ENCODE data around the gene SZT2.
"Not testable (repeated sequence)": the region's sequence is repeated elsewhere in the genome, so short reads cannot be mapped to it uniquely, and the experiment has no call there.

The SZT2 gene

DNA sequence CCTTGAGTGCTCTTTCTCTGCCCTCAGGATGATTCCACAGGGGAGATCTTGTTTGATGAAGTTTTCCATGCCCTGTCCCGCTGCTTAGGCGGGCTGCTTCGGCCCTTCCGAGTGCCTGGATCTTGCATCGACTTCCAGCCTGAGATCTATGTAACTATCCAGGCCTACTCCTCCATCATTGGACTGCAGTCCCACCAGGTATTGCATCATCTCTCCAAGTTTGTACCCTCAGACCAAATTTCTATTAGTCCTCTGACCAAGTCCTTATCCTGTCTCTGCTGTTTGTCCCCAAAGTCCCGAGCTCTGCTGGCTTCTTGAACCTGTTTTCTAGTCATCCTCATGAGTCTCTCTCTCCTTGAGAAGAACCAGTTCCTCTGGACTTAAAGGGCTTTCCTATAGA lies 14.7 kb downstream of the SZT2 start:
- intact Hi-C loops (cut with DNase I; ENCODE audit: low total_unique reads) = no loop called here
- Histone ChIP-seq H3K27me3 (no peaks in the 10 kb centered on the region), H3K9me3 (no peaks in the 10 kb centered on the region), H3K27ac (no peak overlapping the region), H3K4me1 (no peaks in the 10 kb centered on the region), H3K36me3 (peaks cover 54 to 62% (median 62%) of the 10 kb centered on the region in 3 donors), H3K4me3 (no peak overlapping the region)
- TF ChIP-seq, protein P1, sequence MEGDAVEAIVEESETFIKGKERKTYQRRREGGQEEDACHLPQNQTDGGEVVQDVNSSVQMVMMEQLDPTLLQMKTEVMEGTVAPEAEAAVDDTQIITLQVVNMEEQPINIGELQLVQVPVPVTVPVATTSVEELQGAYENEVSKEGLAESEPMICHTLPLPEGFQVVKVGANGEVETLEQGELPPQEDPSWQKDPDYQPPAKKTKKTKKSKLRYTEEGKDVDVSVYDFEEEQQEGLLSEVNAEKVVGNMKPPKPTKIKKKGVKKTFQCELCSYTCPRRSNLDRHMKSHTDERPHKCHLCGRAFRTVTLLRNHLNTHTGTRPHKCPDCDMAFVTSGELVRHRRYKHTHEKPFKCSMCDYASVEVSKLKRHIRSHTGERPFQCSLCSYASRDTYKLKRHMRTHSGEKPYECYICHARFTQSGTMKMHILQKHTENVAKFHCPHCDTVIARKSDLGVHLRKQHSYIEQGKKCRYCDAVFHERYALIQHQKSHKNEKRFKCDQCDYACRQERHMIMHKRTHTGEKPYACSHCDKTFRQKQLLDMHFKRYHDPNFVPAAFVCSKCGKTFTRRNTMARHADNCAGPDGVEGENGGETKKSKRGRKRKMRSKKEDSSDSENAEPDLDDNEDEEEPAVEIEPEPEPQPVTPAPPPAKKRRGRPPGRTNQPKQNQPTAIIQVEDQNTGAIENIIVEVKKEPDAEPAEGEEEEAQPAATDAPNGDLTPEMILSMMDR (IDR thresholded peaks at IDR 0.05) = no peak
- no peak for DNase-seq

DNA sequence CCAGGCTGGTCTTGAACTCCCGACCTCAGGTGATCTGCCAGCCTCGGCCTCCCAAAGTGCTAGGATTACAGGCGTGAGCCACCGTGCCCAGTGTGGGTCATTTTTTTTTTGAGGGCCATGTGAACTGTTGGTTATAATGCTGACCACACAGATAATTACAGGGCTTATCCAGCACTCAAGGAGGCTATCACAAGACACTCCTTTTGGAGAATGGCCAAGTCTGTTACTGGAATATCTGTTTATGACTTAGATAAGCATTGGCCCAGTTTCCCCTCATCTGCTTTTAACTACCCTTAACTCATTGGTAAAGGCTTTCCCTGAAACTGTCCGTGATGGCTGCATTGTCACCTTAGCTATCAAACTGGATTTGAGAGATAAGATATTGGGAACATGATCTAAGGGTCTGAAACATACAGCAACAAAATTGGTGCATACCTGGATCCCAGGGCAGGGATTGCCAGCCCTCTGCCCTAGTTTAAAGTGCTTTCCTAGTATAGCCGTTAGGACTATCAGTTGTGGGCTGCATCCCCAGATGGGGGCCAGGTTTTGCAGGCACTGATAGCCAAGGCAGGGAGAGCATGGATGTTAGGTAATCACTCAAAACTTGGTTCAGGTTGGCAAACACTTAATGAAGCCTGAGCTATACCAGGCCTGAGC lies 15.6 kb downstream of the SZT2 start:
- H3K4me3 ChIP-seq = no peak overlapping the region
- TF ChIP-seq, protein P1 (IDR thresholded peaks at IDR 0.05) = no peak
- intact Hi-C loops (cut with DNase I; ENCODE audit: low total_unique reads) = no loop called here
- DNase-seq = no peak
- H3K36me3 ChIP-seq = peaks cover 58 to 71% (median 69%) of the 10 kb centered on the region in 3 donors
- no peaks in the 10 kb centered on the region for H3K4me1 ChIP-seq
- no peak overlapping the region for H3K27ac ChIP-seq
- H3K27me3 ChIP-seq = no peaks in the 10 kb centered on the region
- no peaks in the 10 kb centered on the region for H3K9me3 ChIP-seq

DNA sequence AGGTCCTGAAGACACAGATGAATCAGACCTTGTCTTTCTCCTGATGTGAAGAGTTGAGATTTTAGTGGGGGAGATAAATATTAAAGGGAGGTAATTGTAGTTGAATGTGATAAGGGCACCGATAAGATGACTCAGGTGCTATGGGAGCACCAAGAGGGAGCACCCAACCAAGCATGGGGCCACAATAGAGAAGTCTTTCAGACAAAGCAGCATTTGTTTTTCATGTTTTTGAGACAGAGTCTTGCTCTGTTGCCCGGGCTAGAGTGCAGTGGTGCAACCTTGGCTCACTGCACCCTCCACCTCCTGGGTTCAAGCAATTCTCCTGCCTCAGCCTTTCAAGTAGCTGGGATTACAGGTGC lies 16.2 kb downstream of the SZT2 start:
- Histone ChIP-seq H3K27me3 (no peaks in the 10 kb centered on the region), H3K27ac (no peak overlapping the region), H3K9me3 (no peaks in the 10 kb centered on the region), H3K36me3 (peaks cover 58 to 73% (median 73%) of the 10 kb centered on the region in 3 donors), H3K4me1 (no peaks in the 10 kb centered on the region), H3K4me3 (no peak overlapping the region)
- DNase-seq = no peak
- intact Hi-C loops (cut with DNase I; ENCODE audit: low total_unique reads) = no loop called here
- TF ChIP-seq, protein P1 (IDR thresholded peaks at IDR 0.05) = no peak

DNA sequence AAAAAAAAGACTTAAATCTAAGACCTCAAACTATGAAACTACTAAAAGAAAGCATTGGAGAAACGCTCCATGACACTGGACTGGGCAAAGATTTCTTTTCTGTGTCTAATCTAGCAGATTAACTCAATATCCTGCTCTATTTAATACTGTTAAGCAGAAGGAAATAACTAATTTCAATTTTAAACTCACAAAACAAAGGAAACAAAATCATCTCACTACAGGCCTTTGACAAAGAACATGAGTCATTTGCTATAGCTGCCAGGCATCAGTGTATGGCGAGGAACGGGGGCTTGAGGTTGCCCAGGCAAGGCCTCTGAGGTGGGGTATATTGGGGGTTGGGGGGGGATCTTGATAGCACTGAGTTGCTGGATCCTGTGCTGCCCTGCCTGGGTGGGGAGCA lies 20.9 kb downstream of the SZT2 start:
- intact Hi-C loops (cut with DNase I; ENCODE audit: low total_unique reads) = no loop called here
- Histone ChIP-seq H3K4me1 (no peaks in the 10 kb centered on the region), H3K9me3 (no peaks in the 10 kb centered on the region), H3K27ac (no peak overlapping the region), H3K27me3 (no peaks in the 10 kb centered on the region), H3K4me3 (no peak overlapping the region), H3K36me3 (peaks cover 34 to 68% (median 60%) of the 10 kb centered on the region in 3 donors)
- DNase-seq = no peak
- TF ChIP-seq, protein P1 (IDR thresholded peaks at IDR 0.05) = no peak

DNA sequence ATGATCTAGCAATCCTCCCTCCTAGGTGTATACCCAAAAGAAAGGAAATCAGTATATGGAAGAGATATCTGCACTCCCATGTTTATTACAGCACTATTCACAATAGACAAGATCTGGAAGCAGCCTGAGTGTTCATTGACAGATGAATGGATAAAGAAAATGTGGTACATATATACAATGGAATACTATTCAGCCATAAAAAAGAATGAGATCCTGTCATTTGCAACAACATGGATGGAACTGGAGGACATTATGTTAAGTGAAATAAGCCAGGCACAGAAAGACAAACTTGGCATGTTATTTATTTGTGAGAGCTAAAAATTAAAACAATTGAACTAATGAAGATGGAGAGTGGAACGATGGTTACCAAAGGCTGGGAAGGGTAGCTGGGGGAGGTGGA lies 23.7 kb downstream of the SZT2 start:
- intact Hi-C loops (cut with DNase I; ENCODE audit: low total_unique reads); H3K27ac ChIP-seq: not testable (repeated sequence)
- peaks cover 39 to 70% (median 60%) of the 10 kb centered on the region in 3 donors for H3K36me3 ChIP-seq

DNA sequence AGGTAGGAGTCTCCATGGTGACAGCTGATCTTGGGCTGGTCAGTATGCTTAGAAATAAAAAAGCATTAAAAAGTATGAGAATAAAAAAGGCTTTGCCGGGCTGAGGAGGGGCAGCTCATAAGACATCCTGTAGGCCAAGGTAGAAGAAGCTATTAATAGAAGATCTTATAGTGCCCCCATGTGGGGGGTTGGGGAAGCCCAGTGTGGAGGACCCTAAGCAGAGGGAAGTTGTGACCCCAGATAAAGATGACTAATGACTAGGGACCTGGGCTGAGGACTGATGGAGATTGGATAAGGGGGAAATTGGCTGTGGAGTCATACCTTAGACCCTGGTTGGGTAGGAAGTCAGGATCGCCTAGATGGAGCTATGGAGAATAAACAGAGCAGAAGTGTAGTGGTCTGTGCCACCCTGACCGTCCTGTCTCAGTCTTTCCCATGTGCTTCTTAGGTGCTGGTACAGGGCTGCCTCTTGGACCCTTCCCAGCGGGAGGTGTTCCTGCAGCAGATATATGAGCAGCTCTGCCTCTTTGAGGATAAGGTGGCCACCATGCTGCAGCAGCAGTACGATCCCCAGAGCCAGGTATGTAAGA lies 25.0 kb downstream of the SZT2 start:
- peak in 1 of 2 donors; percentile 64 for DNase-seq
- H3K4me3 ChIP-seq = no peak overlapping the region
- TF ChIP-seq, protein P1 (IDR thresholded peaks at IDR 0.05) = peak; percentile 56 to 61
- H3K27ac ChIP-seq = no peak overlapping the region
- H3K27me3 ChIP-seq = no peaks in the 10 kb centered on the region
- no peaks in the 10 kb centered on the region for H3K9me3 ChIP-seq
- intact Hi-C loops (cut with DNase I; ENCODE audit: low total_unique reads) = no loop called here
- H3K4me1 ChIP-seq = no peaks in the 10 kb centered on the region
- peaks cover 46 to 76% (median 60%) of the 10 kb centered on the region in 3 donors for H3K36me3 ChIP-seq

More for the DNA sequence above, 23.7 kb downstream of the SZT2 start:
- not testable (repeated sequence) for H3K4me1 ChIP-seq, DNase-seq, H3K27me3 ChIP-seq, H3K4me3 ChIP-seq, H3K9me3 ChIP-seq
